ENCODE data around the gene FOXP4. TPM values are rescaled to one million over a fixed set of nuclear protein-coding genes. Genes with fewer than 3 reads are reported as not detected.
A peak's percentile ranks its signal among the peaks of the same experiment; 100 is the strongest.

Gene FOXP4
- total and polyA plus RNA-seq, 2 experiments from 2014 or later, result 1.1 to 3.9 TPM

- Histone ChIP-seq H3K79me2 (ENCODE audit: insufficient read depth) (no peaks in the 10 kb centered on the region), H4K20me1 (ENCODE audit: insufficient read depth) (no peaks in the 10 kb centered on the region), H3K9ac (no peak overlapping the region), H3K27me3 (replicated peaks; ENCODE audit: insufficient read depth) (no peaks in the 10 kb centered on the region), H3K27ac (peak overlapping the region; percentile 31), H3K36me3 (ENCODE audit: low read depth) (no peaks in the 10 kb centered on the region), H3K4me3 (no peak overlapping the region), H3K4me1 (ENCODE audit: insufficient read depth) (peaks cover 12% of the 10 kb centered on the region), H3F3A (ENCODE audit: insufficient read depth) (peaks cover 9% of the 10 kb centered on the region), H3K9me2 (ENCODE audit: insufficient read depth) (no peaks in the 10 kb centered on the region), H3K4me2 (ENCODE audit: unreplicated experiment) (no peak overlapping the region), H3K9me3 (ENCODE audit: low read depth) (no peaks in the 10 kb centered on the region), H2AFZ (no peak overlapping the region)
- in situ Hi-C loops (cut with MboI), result loop anchor here (25.0 kb wide), 1 partner anchor 182 kb away; no protein-coding TSS in a partner anchor
- WGBS, 2 experiments (ENCODE audit: low coverage in 1 of 2, low lambda C conversion rate in 2 of 2, missing lambda C conversion rate in 2 of 2), result 79 to 80% methylated on average over 11 of the region's 11 CpGs
- TF ChIP-seq EZH2phosphoT487 (IDR thresholded peaks at IDR 0.05; ENCODE audit: insufficient read depth, low read depth), result no peak
- no peak for TF ChIP-seq EZH2 (IDR thresholded peaks at IDR 0.05; ENCODE audit: insufficient read depth, poor library complexity, severe bottlenecking)
- no peak for DNase-seq
These were observed 47.7 kb downstream of the FOXP4 start for GRCh38 chr6:41593839-41594238.

GRCh38 chr6:41594326-41594725 is 48.1 kb downstream of the FOXP4 start:
- in situ Hi-C loops (cut with MboI), result loop anchor here (25.0 kb wide), 1 partner anchor 182 kb away; no protein-coding TSS in a partner anchor
- H3K4me2 ChIP-seq (ENCODE audit: unreplicated experiment), result no peak overlapping the region
- no peaks in the 10 kb centered on the region for H3K79me2 ChIP-seq (ENCODE audit: insufficient read depth)
- H3K27me3 ChIP-seq (replicated peaks; ENCODE audit: insufficient read depth), result no peaks in the 10 kb centered on the region
- H3K4me3 ChIP-seq, result no peak overlapping the region
- peak overlapping the region; percentile 31 for H3K27ac ChIP-seq
- WGBS, 2 experiments (ENCODE audit: low coverage in 1 of 2, low lambda C conversion rate in 2 of 2, missing lambda C conversion rate in 2 of 2), result 1 to 5% methylated on average over 5 of the region's 5 CpGs
- TF ChIP-seq EZH2phosphoT487 (IDR thresholded peaks at IDR 0.05; ENCODE audit: insufficient read depth, low read depth), result no peak
- TF ChIP-seq EZH2 (IDR thresholded peaks at IDR 0.05; ENCODE audit: insufficient read depth, poor library complexity, severe bottlenecking), result no peak
- no peaks in the 10 kb centered on the region for H4K20me1 ChIP-seq (ENCODE audit: insufficient read depth)
- no peaks in the 10 kb centered on the region for H3K9me3 ChIP-seq (ENCODE audit: low read depth)
- no peak overlapping the region for H2AFZ ChIP-seq
- DNase-seq, result peak; percentile 89
- H3K9ac ChIP-seq, result peak overlapping the region; percentile 16; the same call in 1 of the 2 replicates
- no peaks in the 10 kb centered on the region for H3K36me3 ChIP-seq (ENCODE audit: low read depth)
- H3K9me2 ChIP-seq (ENCODE audit: insufficient read depth), result no peaks in the 10 kb centered on the region
- H3K4me1 ChIP-seq (ENCODE audit: insufficient read depth), result peaks cover 12% of the 10 kb centered on the region
- peaks cover 9% of the 10 kb centered on the region for H3F3A ChIP-seq (ENCODE audit: insufficient read depth)

- in situ Hi-C loops (cut with MboI), result loop anchor here (25.0 kb wide), 1 partner anchor 182 kb away; no protein-coding TSS in a partner anchor
- no peaks in the 10 kb centered on the region for H3K9me3 ChIP-seq (ENCODE audit: low read depth)
- H3K4me1 ChIP-seq (ENCODE audit: insufficient read depth), result peaks cover 12% of the 10 kb centered on the region
These were observed 48.6 kb downstream of the FOXP4 start for GRCh38 chr6:41594766-41595165.

GRCh38 chr6:41595166-41595565 is 49.0 kb downstream of the FOXP4 start:
- TF ChIP-seq EZH2 (IDR thresholded peaks at IDR 0.05; ENCODE audit: insufficient read depth, poor library complexity, severe bottlenecking) (no peak), EZH2phosphoT487 (IDR thresholded peaks at IDR 0.05; ENCODE audit: insufficient read depth, low read depth) (no peak)
- in situ Hi-C loops (cut with MboI), result loop anchor here (25.0 kb wide), 1 partner anchor 183 kb away; no protein-coding TSS in a partner anchor
- DNase-seq, result no peak
- Histone ChIP-seq H3K4me1 (ENCODE audit: insufficient read depth) (peaks cover 12% of the 10 kb centered on the region), H2AFZ (no peak overlapping the region), H3K9me2 (ENCODE audit: insufficient read depth) (no peaks in the 10 kb centered on the region), H3K4me2 (ENCODE audit: unreplicated experiment) (no peak overlapping the region), H3K36me3 (ENCODE audit: low read depth) (no peaks in the 10 kb centered on the region), H3K27me3 (replicated peaks; ENCODE audit: insufficient read depth) (no peaks in the 10 kb centered on the region), H4K20me1 (ENCODE audit: insufficient read depth) (no peaks in the 10 kb centered on the region), H3K4me3 (no peak overlapping the region), H3K9me3 (ENCODE audit: low read depth) (no peaks in the 10 kb centered on the region), H3F3A (ENCODE audit: insufficient read depth) (peaks cover 9% of the 10 kb centered on the region), H3K27ac (no peak overlapping the region), H3K9ac (no peak overlapping the region), H3K79me2 (ENCODE audit: insufficient read depth) (no peaks in the 10 kb centered on the region)
- 93 to 98% methylated on average over 3 to 6 of the region's 6 CpGs for WGBS, 2 experiments (ENCODE audit: low coverage in 1 of 2, low lambda C conversion rate in 2 of 2, missing lambda C conversion rate in 2 of 2)

More at GRCh38 chr6:41594766-41595165, 48.6 kb downstream of the FOXP4 start:
- no peak overlapping the region for H3K4me3 ChIP-seq
- H3K9ac ChIP-seq, result peak overlapping the region; percentile 16; the same call in 1 of the 2 replicates
- no peak overlapping the region for H3K4me2 ChIP-seq (ENCODE audit: unreplicated experiment)
- H2AFZ ChIP-seq, result no peak overlapping the region
- TF ChIP-seq EZH2 (IDR thresholded peaks at IDR 0.05; ENCODE audit: insufficient read depth, poor library complexity, severe bottlenecking) (no peak), EZH2phosphoT487 (IDR thresholded peaks at IDR 0.05; ENCODE audit: insufficient read depth, low read depth) (no peak)
- H3F3A ChIP-seq (ENCODE audit: insufficient read depth), result peaks cover 9% of the 10 kb centered on the region
- WGBS, 2 experiments (ENCODE audit: low coverage in 1 of 2, low lambda C conversion rate in 2 of 2, missing lambda C conversion rate in 2 of 2), result 60 to 65% methylated on average over 14 to 15 of the region's 15 CpGs
- H3K79me2 ChIP-seq (ENCODE audit: insufficient read depth), result no peaks in the 10 kb centered on the region
- H4K20me1 ChIP-seq (ENCODE audit: insufficient read depth), result no peaks in the 10 kb centered on the region
- H3K9me2 ChIP-seq (ENCODE audit: insufficient read depth), result no peaks in the 10 kb centered on the region
- no peaks in the 10 kb centered on the region for H3K36me3 ChIP-seq (ENCODE audit: low read depth)
- DNase-seq, result no peak
- peak overlapping the region; percentile 31 for H3K27ac ChIP-seq
- no peaks in the 10 kb centered on the region for H3K27me3 ChIP-seq (replicated peaks; ENCODE audit: insufficient read depth)
